Neural cell (in vitro differentiated cells): ENCODE data around the gene SNX20. TPM values are rescaled to one million over a fixed set of nuclear protein-coding genes. Genes with fewer than 3 reads are reported as not detected.

Source experiments
- H2AFZ ChIP-seq: fragments of 200-600, 300-800 bp; sonication (generic), shearing (Covaris generic); 2 replicates; pipeline ENCODE4 v1.6.0; 2014; ENCODE audit warnings: low read depth, mild to moderate bottlenecking, antibody characterized with exemption, low read length, moderate library complexity
- H3F3A ChIP-seq: fragments of 200-600 bp; shearing (Covaris generic); 2 replicates; pipeline ENCODE4 v1.6.1; 2016; ENCODE audit warnings: mild to moderate bottlenecking, moderate library complexity, mixed read lengths, antibody characterized with exemption, low read length; ENCODE audit not compliant: insufficient read depth, poor library complexity, severe bottlenecking
- H3K27ac ChIP-seq: fragments of 200-600, 300-800 bp; sonication (generic), shearing (Covaris generic); 2 replicates; pipeline ENCODE4 v1.5.1; 2014; ENCODE audit warnings: mild to moderate bottlenecking, low read length, moderate library complexity
- H3K27me3 ChIP-seq: fragments of 300-800, 200-600 bp; sonication (generic), shearing (Covaris generic); 2 replicates; pipeline ENCODE4 v1.6.0; 2014; ENCODE audit warnings: mild to moderate bottlenecking, low read depth, low read length, moderate library complexity; ENCODE audit not compliant: insufficient read depth
- H3K36me3 ChIP-seq: fragments of 300-800, 200-600 bp; sonication (generic), shearing (Covaris generic); 2 replicates; pipeline ENCODE4 v1.5.1; 2014; ENCODE audit warnings: mild to moderate bottlenecking, antibody characterized with exemption, low read length, moderate library complexity; ENCODE audit not compliant: insufficient read depth
- H3K4me2 ChIP-seq: fragments of 300-800, 200-600 bp; sonication (generic), shearing (Covaris generic); 2 replicates; pipeline ENCODE4 v1.6.0; 2014; ENCODE audit warnings: mild to moderate bottlenecking, low read length
- H3K4me3 ChIP-seq: fragments of 300-800, 200-600 bp; sonication (generic), shearing (Covaris generic); 2 replicates; pipeline ENCODE4 v1.5.1; 2014; ENCODE audit warnings: mild to moderate bottlenecking, low read length, moderate library complexity
- H3K79me2 ChIP-seq: fragments of 200-600 bp; shearing (Covaris generic); replicated peaks from 2 replicates; pipeline ENCODE4 v1.6.0; 2014; ENCODE audit warnings: mild to moderate bottlenecking, low read length, moderate library complexity; ENCODE audit not compliant: insufficient read depth
- H3K9ac ChIP-seq: fragments of 300-800, 200-600 bp; sonication (generic), shearing (Covaris generic); 2 replicates; pipeline ENCODE4 v1.6.1; 2016; ENCODE audit warnings: mild to moderate bottlenecking, low read length, mixed read lengths
- H3K9me2 ChIP-seq: fragments of 200-600 bp; shearing (Covaris generic); 2 replicates; pipeline ENCODE4 v1.6.1; 2016; ENCODE audit warnings: mild to moderate bottlenecking, low read length, mixed read lengths; ENCODE audit not compliant: insufficient read depth
- H3K9me3 ChIP-seq: fragments of 200-600, 300-800 bp; sonication (generic), shearing (Covaris generic); 2 replicates; pipeline ENCODE4 v1.6.1; 2016; ENCODE audit warnings: mild to moderate bottlenecking, mixed run types, low read length, moderate library complexity, mixed read lengths
- H4K20me1 ChIP-seq: fragments of 200-600 bp; shearing (Covaris generic); 2 replicates; pipeline ENCODE4 v1.6.1; 2016; ENCODE audit warnings: mild to moderate bottlenecking, mixed run types; ENCODE audit not compliant: insufficient read depth
- CTCF ChIP-seq: fragments of 450-650 bp; IDR thresholded peaks from 2 replicates; pipeline ENCODE4 v1.5.1; 2014; ENCODE audit warnings: antibody characterized with exemption, mild to moderate bottlenecking, moderate library complexity; ENCODE audit not compliant: poor library complexity, severe bottlenecking
- EP300 ChIP-seq: fragments of 450-650 bp; conservative IDR thresholded peaks from 2 replicates; pipeline ENCODE4 v1.6.1; 2014; ENCODE audit warnings: antibody characterized with exemption, mild to moderate bottlenecking, moderate library complexity; ENCODE audit not compliant: poor library complexity, severe bottlenecking
- EZH2 ChIP-seq: fragments of 200-600, 300-800 bp; shearing (Covaris generic), sonication (generic); IDR thresholded peaks from 2 replicates; pipeline ENCODE4 v1.6.1; 2014; ENCODE audit warnings: antibody characterized with exemption, low read length, borderline replicate concordance, mild to moderate bottlenecking; ENCODE audit not compliant: insufficient read depth, poor library complexity, severe bottlenecking
- MXI1 ChIP-seq: fragments of 450-650 bp; conservative IDR thresholded peaks from 2 replicates; pipeline ENCODE4 v1.6.1; 2014; ENCODE audit warnings: antibody characterized with exemption, mild to moderate bottlenecking; ENCODE audit not compliant: poor library complexity, severe bottlenecking
- POLR2AphosphoS5 ChIP-seq: IDR thresholded peaks from 2 replicates; pipeline ENCODE4 v1.6.1; 2012
- RAD21 ChIP-seq: fragments of 450-650 bp; conservative IDR thresholded peaks from 2 replicates; pipeline ENCODE4 v1.6.1; 2014; ENCODE audit warnings: antibody characterized with exemption, mild to moderate bottlenecking, moderate library complexity
- REST ChIP-seq: IDR thresholded peaks from 2 replicates; pipeline ENCODE4 v1.6.1; 2012; ENCODE audit warnings: borderline replicate concordance
- SMC3 ChIP-seq: fragments of 450-650 bp; conservative IDR thresholded peaks from 2 replicates; pipeline ENCODE4 v1.6.1; 2014; ENCODE audit warnings: antibody characterized with exemption, mild to moderate bottlenecking, moderate library complexity; ENCODE audit not compliant: poor library complexity
- TAF1 ChIP-seq: IDR thresholded peaks from 2 replicates; pipeline ENCODE4 v1.6.1; 2012; ENCODE audit warnings: low read depth
- polyA plus RNA-seq: library from polyadenylated mRNA; depleted of rRNA; stranded (reverse); fragments of >200 nt; gene quantifications from 2 replicates; pipeline ENCODE4 v1.2.3, GENCODE V29; 2014

Gene SNX20
- polyA plus RNA-seq, 1 donor from 2014 or later: not detected

- no peaks in the 10 kb centered on the region for H3K9me2 ChIP-seq
- H3K4me3 ChIP-seq: no peak overlapping the region
- no peaks in the 10 kb centered on the region for H3K79me2 ChIP-seq
- no peak overlapping the region for H2AFZ ChIP-seq
- no peaks in the 10 kb centered on the region for H3K36me3 ChIP-seq
- no peaks in the 10 kb centered on the region for H3K27me3 ChIP-seq
- H4K20me1 ChIP-seq: no peaks in the 10 kb centered on the region
- H3K27ac ChIP-seq: no peak overlapping the region
- H3K9ac ChIP-seq: no peak overlapping the region
- H3K4me2 ChIP-seq: no peak overlapping the region
- TF ChIP-seq SMC3 (no peak), MXI1 (no peak), POLR2AphosphoS5 (no peak), REST (no peak), TAF1 (no peak), RAD21 (no peak), EZH2 (no peak), CTCF (no peak)
- H3F3A ChIP-seq: no peaks in the 10 kb centered on the region
- no peaks in the 10 kb centered on the region for H3K9me3 ChIP-seq
Observed at GRCh38 chr16:50677351-50677750, 3.8 kb downstream of the SNX20 start.

- Histone ChIP-seq H3F3A (no peaks in the 10 kb centered on the region), H3K79me2 (no peaks in the 10 kb centered on the region), H3K27ac (no peak overlapping the region), H3K4me3 (no peak overlapping the region), H3K4me2 (no peak overlapping the region), H3K9me3 (peaks cover 3% of the 10 kb centered on the region), H3K9ac (no peak overlapping the region), H4K20me1 (no peaks in the 10 kb centered on the region), H3K9me2 (no peaks in the 10 kb centered on the region), H3K27me3 (no peaks in the 10 kb centered on the region), H2AFZ (no peak overlapping the region), H3K36me3 (no peaks in the 10 kb centered on the region)
- TF ChIP-seq TAF1 (no peak), EP300 (no peak), MXI1 (no peak), POLR2AphosphoS5 (no peak), RAD21 (no peak), SMC3 (no peak), CTCF (no peak), EZH2 (no peak), REST (no peak)
Observed at GRCh38 chr16:50676684-50677225, 4.4 kb downstream of the SNX20 start.
